ENCODE data around the gene PLAC8L1.

Gene PLAC8L1

GRCh38 chr5:146079695-146080373 lies 25.5 kb downstream of the PLAC8L1 start:
- no peak for DNase-seq (ENCODE audit: low spot score)

DNA sequence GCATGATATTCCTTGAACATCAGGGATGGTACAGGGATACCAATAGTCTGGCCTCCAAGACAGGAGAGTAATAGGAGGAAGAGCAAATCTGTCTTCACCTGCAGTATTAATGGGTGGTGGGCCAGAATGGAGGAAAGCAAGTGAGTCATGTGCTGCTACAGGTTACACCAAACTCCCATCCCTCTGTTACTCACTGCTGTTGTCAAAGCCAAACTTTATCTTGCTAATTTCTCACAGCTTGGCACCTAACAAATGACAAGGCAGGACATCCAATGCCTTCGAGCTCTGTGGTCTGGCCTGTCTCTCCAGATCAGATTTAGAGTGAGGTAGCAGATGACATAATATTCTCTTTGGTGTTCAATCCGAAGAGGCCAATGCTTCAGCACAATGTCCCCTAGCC lies 26.8 kb downstream of the PLAC8L1 start:
- DNase-seq (ENCODE audit: low spot score), result no peak

DNA sequence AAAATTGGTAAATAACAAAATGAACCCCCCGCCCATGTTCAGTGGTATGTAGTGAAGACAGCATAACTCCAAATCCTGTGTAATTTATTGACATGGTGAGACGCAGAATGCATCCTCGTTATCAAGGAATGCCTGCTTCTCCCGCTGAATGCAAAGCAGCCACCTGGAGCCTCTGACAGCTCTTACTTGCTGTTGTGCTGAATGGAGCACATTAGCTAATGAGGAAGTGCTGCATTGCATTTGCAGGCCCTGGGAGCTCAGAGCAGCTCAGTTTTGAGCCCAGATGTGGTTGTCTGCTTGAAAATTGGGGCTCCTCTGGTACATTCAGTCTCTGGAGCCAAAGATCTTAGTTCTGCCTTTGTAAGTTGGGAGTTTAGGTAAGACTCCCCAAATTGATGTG lies 28.9 kb downstream of the PLAC8L1 start:
- no peak for DNase-seq (ENCODE audit: low spot score)

DNA sequence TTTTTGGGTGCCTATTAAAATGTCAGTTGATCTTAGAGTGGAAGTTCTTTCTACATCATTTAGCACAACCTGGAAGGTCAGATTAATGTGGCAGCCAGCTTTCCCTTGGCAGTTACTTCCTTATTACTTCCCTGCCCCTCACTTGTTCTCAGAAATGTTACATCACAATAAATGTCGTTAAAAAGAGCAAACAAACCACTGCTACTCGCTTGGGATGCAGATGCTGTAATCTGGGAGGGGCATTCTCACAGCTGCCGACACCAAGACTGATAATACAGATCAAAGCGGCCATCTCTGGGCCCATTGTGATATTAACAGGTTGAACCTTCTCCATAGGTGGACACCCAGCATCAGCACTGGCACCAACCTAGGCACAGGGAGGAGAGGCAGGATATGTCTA lies 29.3 kb downstream of the PLAC8L1 start:
- DNase-seq (ENCODE audit: low spot score), result peak; percentile 51

DNA sequence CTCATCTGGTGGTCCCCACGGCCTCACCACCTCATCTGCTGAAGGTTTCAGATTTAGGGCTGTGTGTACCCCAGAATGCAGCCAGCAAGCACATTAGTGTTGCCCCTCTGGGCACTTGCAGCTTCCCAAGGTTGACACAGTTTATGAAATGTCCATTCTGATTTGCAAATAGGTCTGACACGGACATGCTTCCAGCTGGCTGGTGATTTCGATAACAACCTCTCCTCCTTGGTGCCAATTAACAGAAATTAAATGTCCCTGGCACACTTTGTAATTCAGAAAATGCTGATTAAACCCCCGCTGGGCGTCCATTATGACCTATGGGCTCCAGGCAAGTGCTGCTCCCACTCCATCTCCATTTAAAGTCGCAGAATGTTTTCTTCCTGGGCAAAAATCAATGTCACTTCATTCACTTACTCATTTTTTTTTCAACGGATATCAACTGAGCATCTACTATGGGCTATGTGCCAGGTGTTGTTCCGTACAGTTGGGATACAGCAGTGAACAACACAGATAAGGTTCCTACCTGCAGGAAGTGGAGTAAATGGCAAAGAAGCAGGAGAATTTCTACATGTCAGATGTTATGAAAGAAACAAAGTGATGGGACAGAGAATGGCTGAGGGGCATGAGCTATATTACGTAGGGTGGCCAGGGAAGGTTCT lies 32.0 kb downstream of the PLAC8L1 start:
- no peak for DNase-seq (ENCODE audit: low spot score)

- DNase-seq (ENCODE audit: low spot score), result no peak
Observed at GRCh38 chr5:146072595-146072994, 32.8 kb downstream of the PLAC8L1 start.

- no peak for DNase-seq (ENCODE audit: low spot score)
Observed at GRCh38 chr5:146071171-146071570, 34.2 kb downstream of the PLAC8L1 start.

GRCh38 chr5:146070746-146071145 lies 34.6 kb downstream of the PLAC8L1 start:
- DNase-seq (ENCODE audit: low spot score), result no peak

GRCh38 chr5:146069780-146070099 lies 35.6 kb downstream of the PLAC8L1 start:
- no peak for DNase-seq (ENCODE audit: low spot score)

DNA sequence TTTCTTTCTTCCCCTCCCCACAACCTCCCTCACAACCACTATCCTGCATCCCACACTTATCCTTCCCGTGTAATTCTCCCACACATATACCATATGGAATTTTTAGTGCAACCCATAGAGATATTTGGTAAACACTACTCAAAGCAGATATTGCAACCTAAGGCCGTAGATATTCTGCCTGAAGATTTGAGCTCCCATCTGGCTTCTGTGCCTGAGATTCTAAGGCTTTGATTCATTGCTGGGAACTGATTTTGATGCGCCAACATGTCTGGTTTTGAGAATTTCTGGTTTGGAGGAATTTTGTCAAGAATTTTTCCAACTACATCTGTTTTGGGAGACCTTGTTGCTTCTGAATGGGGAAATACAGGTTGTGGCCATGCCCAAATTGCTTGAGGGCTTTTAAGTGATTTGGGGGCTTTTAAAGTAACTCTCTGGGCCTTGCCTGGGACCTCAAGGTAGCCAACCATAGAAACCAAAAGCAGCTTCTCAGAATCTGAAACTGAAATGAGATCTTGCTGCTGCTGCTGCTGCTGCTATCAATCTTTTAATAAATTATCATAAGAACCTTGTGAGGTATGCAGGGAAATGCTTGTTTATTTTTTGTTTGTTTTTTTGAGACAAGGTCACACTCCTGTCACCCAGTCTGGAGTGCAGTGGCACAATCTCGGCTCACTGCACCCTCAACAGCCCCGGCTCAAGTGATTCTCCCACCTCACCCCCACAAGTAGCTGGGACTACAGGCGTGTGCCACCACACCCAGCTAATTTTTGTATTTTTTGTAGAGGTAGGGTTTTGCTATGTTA lies 36.2 kb downstream of the PLAC8L1 start:
- DNase-seq (ENCODE audit: low spot score), result no peak

- DNase-seq (ENCODE audit: low spot score), result no peak
Observed at GRCh38 chr5:146068206-146068605, 37.2 kb downstream of the PLAC8L1 start.

DNA sequence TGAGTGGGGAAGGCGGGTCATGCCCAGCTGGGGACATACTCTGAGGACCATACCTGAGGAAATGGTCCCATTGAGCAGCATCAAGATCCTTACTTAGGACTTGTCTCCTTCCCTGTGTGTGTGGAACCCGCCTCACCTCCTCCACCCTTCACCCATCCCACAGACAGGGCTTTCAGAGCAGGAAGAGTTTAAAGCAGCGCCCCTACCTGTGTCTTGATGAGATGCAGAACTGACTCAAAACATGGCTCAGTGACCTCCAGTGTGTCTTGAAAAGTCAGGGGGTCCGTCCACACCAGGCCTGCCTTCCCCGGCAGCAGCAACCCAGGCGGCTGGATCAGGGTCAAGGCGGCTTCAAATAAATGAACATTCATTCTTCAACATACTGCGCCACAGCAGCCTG lies 38.4 kb downstream of the PLAC8L1 start:
- DNase-seq (ENCODE audit: low spot score), result no peak

- DNase-seq (ENCODE audit: low spot score), result no peak
Observed at GRCh38 chr5:146060221-146060585, 45.2 kb downstream of the PLAC8L1 start.

DNA sequence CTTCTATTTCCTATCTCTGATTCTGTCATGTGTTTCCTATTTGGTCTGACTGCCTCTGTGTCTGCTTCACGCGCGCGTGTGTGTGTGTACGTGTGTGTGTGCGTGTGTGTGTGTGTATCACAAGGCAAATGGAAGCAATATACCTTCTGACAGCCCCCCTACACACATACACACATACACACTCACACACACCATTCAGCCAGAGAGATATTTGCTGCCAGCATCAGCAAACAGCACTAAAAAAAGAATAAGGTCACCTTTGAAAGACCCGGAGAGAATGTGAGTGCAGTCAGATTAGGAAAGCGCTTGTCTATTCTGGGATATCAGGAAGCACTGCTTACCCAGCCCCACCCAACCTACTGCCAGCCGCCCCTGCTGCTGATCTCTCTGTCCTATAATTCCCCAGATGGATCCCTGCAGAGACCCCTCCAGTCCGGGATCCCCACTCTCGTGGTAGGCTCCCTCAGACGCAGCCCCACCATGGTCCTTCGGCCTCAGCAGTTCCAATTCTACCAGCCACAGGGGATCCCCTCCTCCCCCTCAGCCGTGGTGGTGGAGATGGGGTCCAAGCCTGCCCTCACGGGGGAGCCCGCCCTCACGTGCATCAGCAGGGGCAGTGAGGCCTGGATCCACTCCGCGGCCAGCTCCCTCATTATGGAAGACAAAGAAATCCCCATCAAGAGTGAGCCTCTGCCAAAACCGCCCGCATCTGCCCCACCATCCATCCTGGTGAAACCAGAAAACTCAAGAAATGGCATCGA lies 45.7 kb downstream of the PLAC8L1 start:
- no peak for DNase-seq (ENCODE audit: low spot score)

GRCh38 chr5:146055432-146055831 lies 49.9 kb downstream of the PLAC8L1 start:
- no peak for DNase-seq (ENCODE audit: low spot score)

GRCh38 chr5:146052780-146053179 lies 52.6 kb downstream of the PLAC8L1 start:
- peak; percentile 33 for DNase-seq (ENCODE audit: low spot score)

DNA sequence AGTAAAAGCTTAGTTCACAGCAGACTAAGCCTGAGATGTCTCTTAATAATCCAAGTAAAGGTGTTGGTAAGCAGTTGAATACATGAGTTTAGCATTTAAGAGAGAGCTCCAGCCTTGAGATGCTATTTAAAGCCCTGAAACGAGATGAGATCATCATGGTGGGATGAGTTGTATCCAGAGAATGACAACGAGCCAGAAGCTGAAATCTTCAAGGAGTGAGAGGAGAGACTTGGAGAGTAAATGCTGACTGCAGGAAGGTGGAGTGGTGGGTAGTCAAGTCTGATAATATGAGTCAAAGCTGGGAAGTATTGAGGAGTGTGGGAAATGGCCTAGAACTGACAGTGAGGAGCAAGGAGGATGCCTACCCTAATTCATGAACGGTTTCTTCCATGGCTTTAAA lies 53.7 kb downstream of the PLAC8L1 start:
- no peak for DNase-seq (ENCODE audit: low spot score)

DNA sequence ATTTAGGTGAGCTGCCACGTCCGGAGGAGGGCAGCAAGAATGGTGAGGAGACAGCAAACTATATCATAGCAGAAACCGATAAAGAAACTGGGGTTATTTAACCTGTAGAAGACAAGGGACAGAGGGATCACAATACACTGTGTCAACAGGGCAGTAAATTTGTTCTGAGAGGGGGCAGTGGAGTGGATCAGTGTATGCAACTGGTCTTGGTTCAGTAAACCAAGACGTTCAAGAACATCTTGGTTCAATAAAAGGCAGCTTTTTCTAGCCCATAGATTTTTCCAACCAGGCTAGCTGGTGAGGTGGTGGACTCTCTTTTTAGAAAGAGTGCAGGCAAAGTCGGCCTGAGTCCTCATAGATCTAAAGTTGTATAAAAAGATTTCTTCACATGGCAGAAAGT lies 55.3 kb downstream of the PLAC8L1 start:
- DNase-seq (ENCODE audit: low spot score), result no peak

DNA sequence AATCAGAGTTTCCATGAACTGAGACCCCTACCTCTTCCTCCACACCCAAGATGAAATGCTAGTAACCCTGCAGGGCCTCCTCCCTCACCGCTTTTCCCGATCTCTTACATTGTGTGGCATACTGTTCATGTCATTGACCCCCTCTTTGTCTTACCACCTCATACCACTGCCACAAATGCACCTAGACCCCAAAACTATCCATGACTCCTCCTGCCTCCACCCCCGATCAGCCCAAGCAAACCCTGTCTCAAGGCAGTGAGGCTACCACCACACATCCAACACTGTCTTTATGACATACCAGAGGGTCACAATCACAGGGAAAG lies 55.7 kb downstream of the PLAC8L1 start:
- DNase-seq (ENCODE audit: low spot score), result no peak

- peak; percentile 77 for DNase-seq (ENCODE audit: low spot score)
Observed at GRCh38 chr5:146048994-146049703, 56.2 kb downstream of the PLAC8L1 start.

DNA sequence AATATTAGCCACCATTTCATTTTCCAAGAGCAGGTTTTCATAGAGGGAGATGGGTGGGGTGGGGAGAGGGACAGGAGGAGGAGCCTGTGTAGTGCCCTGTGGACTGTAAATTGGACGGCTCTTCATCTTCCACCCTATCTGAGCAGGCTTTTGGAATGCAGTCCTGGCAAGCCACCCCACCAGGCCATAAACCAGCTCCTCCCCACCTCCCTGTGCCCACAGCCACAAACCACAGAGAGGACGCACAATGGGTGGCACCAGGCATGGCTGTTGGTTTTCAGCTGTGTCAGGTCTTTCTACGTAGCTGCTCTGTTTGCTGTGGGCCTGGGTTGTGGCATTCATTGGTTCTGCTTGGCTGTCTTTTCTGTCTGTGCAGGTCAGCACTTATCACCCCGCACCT lies 58.0 kb downstream of the PLAC8L1 start:
- DNase-seq (ENCODE audit: low spot score), result no peak

GRCh38 chr5:146043722-146044121 lies 61.7 kb downstream of the PLAC8L1 start:
- DNase-seq (ENCODE audit: low spot score), result no peak
